NT2/D1 (cell line): ENCODE results near the gene EIF4E1B.

Experiments used
- DNase-seq: peaks from one replicate; pipeline ENCODE4 v3.0.0-alpha.2; 2011; ENCODE audit warnings: low read depth, low spot score
- H3K27me3 ChIP-seq: 2 replicates; pipeline ENCODE4 v1.6.0; 2011; ENCODE audit warnings: mild to moderate bottlenecking; ENCODE audit not compliant: insufficient read length, insufficient read depth
- H3K36me3 ChIP-seq: 2 replicates; pipeline ENCODE4 v1.6.1; 2011; ENCODE audit warnings: mild to moderate bottlenecking, low read length, mixed read lengths; ENCODE audit not compliant: insufficient read depth, insufficient read length
- H3K4me1 ChIP-seq: 2 replicates; pipeline ENCODE4 v1.5.1; 2011; ENCODE audit not compliant: insufficient read depth, insufficient read length
- H3K4me3 ChIP-seq: 2 replicates; pipeline ENCODE4 v1.5.1; 2011; ENCODE audit warnings: low read depth; ENCODE audit not compliant: insufficient read length
- H3K9ac ChIP-seq: 2 replicates; pipeline ENCODE4 v1.6.0; 2011; ENCODE audit warnings: low read depth; ENCODE audit not compliant: insufficient read length
- H3K9me3 ChIP-seq: 2 replicates; pipeline ENCODE4 v1.5.1; 2011; ENCODE audit warnings: mild to moderate bottlenecking, low read length; ENCODE audit not compliant: insufficient read depth
- SUZ12 ChIP-seq: IDR thresholded peaks from 2 replicates; pipeline ENCODE4 v1.6.1; 2011; ENCODE audit not compliant: insufficient read length, insufficient read depth; ENCODE audit errors: extremely low read depth
- YY1 ChIP-seq: IDR thresholded peaks from 2 replicates; pipeline ENCODE4 v1.6.1; 2011; ENCODE audit not compliant: insufficient read length, insufficient read depth
- ZNF274 ChIP-seq: IDR thresholded peaks from 2 replicates; pipeline ENCODE4 v1.6.1; 2011; ENCODE audit warnings: mild to moderate bottlenecking, low read depth, low read length

Gene EIF4E1B

DNA sequence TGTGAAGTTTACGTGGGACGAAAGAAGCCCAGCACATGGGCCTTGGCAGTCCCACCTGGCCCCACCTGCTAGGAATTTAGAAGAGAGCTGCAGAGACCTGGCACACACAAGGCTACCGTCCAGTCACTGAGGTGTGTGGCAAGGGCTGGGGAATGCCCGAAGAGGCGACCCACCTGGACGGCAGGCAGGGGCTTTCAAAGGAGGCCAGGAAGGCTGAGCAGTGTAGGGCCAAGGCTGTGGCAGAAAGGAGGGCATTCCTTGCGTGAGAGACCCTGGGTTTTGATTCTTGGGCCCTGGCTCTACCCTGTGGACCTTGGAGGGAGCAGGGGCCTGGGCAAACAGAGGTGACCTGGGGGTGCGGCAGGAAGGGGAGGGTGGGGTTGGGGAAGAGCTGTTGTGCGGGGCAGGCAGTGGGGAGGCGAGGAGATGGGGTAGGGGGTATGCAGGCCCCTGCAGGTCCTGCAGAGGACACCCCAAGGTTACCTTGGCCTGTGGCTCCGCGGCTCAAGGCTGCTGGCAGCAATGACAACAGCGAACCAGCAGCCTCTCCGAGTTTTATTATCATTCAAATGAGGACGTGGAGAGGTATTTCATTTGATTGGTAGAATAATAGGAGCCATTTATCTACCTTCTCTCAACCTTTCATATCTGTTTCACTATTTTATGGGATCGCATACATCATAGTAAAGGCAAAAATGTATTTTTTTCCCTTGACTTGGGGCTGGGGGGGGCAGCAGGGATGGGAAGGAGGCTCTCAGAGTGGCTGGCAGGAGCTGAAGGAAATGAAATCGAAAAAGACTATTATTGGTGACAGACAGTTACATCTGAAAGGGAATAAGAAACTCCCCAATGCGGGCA is 41.6 kb downstream of the EIF4E1B start:
- Histone ChIP-seq H3K9me3 (no peaks in the 10 kb centered on the region), H3K27me3 (no peaks in the 10 kb centered on the region), H3K4me3 (no peak overlapping the region), H3K36me3 (no peaks in the 10 kb centered on the region), H3K9ac (no peak overlapping the region), H3K4me1 (peaks cover 10% of the 10 kb centered on the region)
- no peak for DNase-seq
- TF ChIP-seq YY1 (no peak), SUZ12 (no peak), ZNF274 (no peak)

DNA sequence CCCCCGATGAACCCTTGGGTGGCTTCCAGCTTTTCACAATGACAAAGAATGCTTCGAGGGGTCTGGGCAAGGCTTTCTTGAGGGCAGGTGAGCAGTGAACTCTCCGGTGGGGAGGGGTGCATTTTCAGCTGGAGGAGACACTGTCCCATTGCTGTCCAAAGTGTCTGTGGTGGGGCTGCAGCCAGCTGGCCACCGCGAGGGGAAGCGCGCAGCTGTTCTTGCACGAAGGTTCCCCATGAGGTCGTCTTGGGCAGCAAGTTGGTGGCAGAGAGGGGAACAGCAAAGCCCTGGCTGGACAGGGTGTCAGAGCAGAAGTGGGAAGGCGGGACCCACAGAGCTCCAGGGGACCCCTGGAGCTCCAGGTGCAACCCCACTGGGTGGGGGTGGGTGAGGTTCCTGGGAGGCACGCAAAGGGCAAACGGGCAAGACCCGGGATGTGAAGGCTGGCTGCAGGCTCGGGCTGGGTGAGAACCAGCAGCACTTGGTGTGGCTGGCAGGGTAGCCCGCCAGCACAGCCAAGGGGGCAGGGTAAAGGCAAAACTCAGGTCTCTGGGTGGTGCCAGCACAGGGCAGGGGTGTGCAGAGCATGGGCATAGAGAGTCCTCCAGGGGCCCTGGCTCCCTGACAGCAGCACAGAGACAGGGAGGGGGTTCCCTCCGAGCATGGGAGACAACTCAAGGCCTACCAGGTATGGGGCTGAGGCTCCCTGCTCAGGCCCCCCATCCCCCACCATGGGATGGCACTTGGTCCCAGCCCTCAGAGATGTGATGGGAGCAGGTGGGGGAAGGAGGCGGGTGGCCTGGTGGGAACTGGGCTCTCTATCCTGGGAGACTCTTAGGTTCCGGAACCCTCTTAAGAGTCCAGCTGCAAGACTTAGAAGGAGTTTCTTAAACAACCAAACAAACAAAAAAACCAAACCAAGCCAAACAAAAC is 43.4 kb downstream of the EIF4E1B start:
- no peaks in the 10 kb centered on the region for H3K27me3 ChIP-seq
- H3K4me3 ChIP-seq, result no peak overlapping the region
- H3K4me1 ChIP-seq, result peaks cover 10% of the 10 kb centered on the region
- TF ChIP-seq ZNF274 (no peak), SUZ12 (no peak), YY1 (no peak)
- no peaks in the 10 kb centered on the region for H3K36me3 ChIP-seq
- no peak overlapping the region for H3K9ac ChIP-seq
- no peaks in the 10 kb centered on the region for H3K9me3 ChIP-seq
- no peak for DNase-seq

DNA sequence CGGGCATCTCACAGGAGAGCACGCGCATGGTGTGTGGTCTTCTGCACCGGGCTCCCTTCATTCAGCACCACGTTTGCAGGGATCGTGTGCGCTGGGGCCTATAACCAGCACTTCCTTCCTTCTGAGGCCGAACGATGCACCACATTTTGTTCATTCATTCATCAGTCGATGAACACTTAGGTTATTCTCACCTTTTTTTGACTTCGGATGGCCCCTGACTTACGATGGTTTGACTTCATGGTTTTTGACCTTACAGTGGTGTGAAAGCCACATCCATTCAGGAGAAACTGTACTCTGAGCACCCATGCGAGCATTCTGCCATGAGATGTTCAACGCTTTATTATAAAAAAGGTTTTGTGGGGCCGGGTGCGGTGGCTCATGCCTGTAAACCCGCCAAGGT is 44.3 kb downstream of the EIF4E1B start:
- H3K9ac ChIP-seq, result no peak overlapping the region
- H3K4me1 ChIP-seq, result peaks cover 10% of the 10 kb centered on the region
- H3K4me3 ChIP-seq, result no peak overlapping the region
- no peaks in the 10 kb centered on the region for H3K9me3 ChIP-seq
- H3K36me3 ChIP-seq, result no peaks in the 10 kb centered on the region
- H3K27me3 ChIP-seq, result no peaks in the 10 kb centered on the region
- no peak for TF ChIP-seq SUZ12
- no peak for TF ChIP-seq YY1
- no peak for TF ChIP-seq ZNF274
- no peak for DNase-seq

DNA sequence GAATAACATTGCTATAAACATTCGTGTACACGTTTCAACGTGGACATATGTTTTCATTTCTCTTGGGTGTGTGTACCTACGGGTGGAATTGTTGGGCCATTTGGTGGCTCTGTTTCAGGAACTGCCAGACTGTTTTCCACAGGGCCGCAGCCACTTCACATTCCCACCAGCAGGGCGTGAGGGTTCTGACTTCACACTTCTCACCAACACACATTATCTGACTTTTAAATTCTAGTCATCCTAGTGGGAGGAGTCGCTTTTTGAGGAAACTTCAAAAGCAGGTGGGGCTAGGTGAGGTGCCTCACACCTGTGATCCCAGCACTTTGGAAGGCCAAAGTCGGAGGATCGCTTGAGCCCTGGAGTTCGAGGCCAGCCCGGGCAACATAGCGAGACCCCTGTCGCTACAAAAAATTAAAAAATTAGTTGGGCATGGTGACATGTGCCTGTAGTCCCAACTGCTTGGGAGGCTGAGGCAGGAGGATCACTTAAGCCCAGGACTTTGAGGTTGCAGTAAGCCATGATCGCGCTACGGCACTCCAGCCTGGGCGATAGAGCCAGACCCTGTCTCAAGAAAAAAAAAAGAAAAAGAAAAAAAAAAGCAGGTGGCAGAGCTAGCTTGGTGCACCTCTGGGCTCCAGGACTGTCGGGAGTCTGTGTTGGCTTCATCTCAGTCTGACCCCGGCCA is 45.3 kb downstream of the EIF4E1B start:
- Histone ChIP-seq H3K4me1 (peaks cover 10% of the 10 kb centered on the region), H3K9me3 (no peaks in the 10 kb centered on the region), H3K9ac (no peak overlapping the region), H3K27me3 (no peaks in the 10 kb centered on the region), H3K36me3 (no peaks in the 10 kb centered on the region), H3K4me3 (no peak overlapping the region)
- peak; percentile 43 for DNase-seq
- TF ChIP-seq SUZ12, result no peak
- TF ChIP-seq YY1, result no peak
- no peak for TF ChIP-seq ZNF274

DNA sequence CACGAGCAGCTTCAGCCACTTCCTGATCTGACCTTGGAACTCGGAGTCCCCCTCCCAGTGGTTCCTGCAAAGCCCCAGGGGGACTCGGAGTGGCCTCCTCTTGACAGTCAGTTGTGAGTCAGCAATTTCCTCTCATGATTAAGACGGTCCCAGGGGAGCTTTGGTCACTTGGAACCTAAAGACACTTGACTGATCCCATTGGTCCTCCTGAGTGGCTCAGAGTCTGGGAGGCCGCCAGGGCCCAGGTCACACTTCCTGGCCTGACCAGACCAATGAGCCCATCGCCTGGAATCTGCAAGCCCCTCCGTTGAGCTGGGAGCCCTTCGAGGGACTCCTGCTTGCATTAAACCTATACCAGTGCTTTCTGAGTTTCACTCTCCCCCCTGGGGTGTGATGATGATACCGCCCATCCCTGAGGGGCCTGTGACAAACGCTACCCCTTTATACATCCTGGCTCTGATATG is 45.9 kb downstream of the EIF4E1B start:
- no peak overlapping the region for H3K9ac ChIP-seq
- no peaks in the 10 kb centered on the region for H3K9me3 ChIP-seq
- no peak for DNase-seq
- peaks cover 10% of the 10 kb centered on the region for H3K4me1 ChIP-seq
- TF ChIP-seq ZNF274, result no peak
- no peak for TF ChIP-seq SUZ12
- no peak for TF ChIP-seq YY1
- H3K36me3 ChIP-seq, result no peaks in the 10 kb centered on the region
- no peaks in the 10 kb centered on the region for H3K27me3 ChIP-seq
- no peak overlapping the region for H3K4me3 ChIP-seq

DNA sequence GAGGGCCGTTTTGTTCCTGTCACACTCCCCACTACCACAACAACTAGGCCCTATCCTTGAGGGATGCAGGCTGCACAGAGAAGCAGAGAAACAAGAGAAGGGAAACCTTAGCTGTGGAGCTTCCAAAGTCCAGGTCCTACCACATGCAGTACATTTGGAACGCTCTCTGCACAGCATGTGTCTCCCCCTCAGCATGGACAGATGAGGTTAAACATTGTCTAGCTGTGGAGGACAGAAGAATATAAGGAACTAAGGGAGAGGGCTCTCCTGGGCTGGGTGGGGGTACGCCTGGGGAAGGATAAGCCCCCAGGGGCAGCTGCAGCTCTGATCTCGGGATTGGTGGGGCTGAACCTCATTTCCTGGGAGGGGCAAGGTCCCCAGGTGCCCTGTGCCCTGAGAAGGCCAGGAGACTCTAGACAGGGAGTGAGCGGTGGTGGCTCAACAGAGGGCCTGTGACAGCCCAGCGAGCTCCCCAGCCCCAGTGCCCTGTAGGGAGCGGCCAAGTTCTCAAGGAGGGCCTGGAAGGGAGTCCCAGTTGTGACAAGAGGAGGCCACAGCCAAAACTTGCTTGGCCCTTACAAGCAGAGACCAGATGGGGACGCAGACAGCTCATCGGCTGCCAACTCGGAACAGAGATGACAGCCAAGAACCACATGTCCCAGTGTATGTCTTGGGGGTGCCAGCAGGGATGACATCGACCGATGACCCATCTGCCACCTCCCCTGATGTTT is 46.9 kb downstream of the EIF4E1B start:
- Histone ChIP-seq H3K9ac (no peak overlapping the region), H3K36me3 (no peaks in the 10 kb centered on the region), H3K4me3 (no peak overlapping the region), H3K4me1 (peaks cover 8% of the 10 kb centered on the region), H3K27me3 (no peaks in the 10 kb centered on the region), H3K9me3 (no peaks in the 10 kb centered on the region)
- no peak for DNase-seq
- TF ChIP-seq SUZ12 (no peak), YY1 (no peak), ZNF274 (no peak)
